K562 (cell line): ENCODE measurements around the gene SLC25A17. TPM values are rescaled to one million over a fixed set of nuclear protein-coding genes. Genes with fewer than 3 reads are reported as not detected.

Source experiments
- ATAC-seq: fragments of 200-7000 bp; cut with Tn5 transposase; 3 replicates; pipeline ENCODE4 v1.9.1; 2020; ENCODE audit warnings: moderate library complexity
- BruUV-seq: library from RNA; stranded (reverse); fragments of 400-500 nt; replicated peaks from 2 replicates; lab custom pipeline; 2021; lab: Mats Ljungman, UMichigan
- CTCF ChIA-PET: fragments of 300-600 bp; formaldehyde crosslinking; extraction: SDS; loops from one replicate; lab custom pipeline; 2021; ENCODE audit warnings: low intra/inter-chr PET ratio; lab: Yijun Ruan, JAX
- POLR2A ChIA-PET: fragments of 300-600, 350-650 bp; sonication (Branson Sonifier 250); formaldehyde crosslinking; extraction: SDS; loops from one replicate; lab custom pipeline; 2021; ENCODE audit warnings: antibody characterized with exemption, inconsistent platforms; lab: Yijun Ruan, JAX
- DNase-seq, 4 experiments: peaks; one replicate each; pipeline versions ENCODE4 v3.0.0 to v3.0.0-alpha.2; 2011 to 2018; ENCODE audit warnings: low spot score in 3 of 4, mixed read lengths in 3 of 4; ENCODE audit errors: extremely low read depth in 1 of 4
- FAIRE-seq: peaks from 2 replicates; lab custom pipeline; 2011; peaks lifted over from hg19 to GRCh38; lab: Jason Lieb, UNC
- H2AFZ ChIP-seq: 2 replicates; pipeline ENCODE4 v1.6.0; 2011; ENCODE audit warnings: low read depth, low read length, control low read depth, inconsistent platforms
- H3K27ac ChIP-seq: fragments of 200-600 bp; 3 replicates; pipeline ENCODE4 v1.8.0; 2011; ENCODE audit warnings: low read depth, mild to moderate bottlenecking, control low read depth, inconsistent platforms, low read length, moderate library complexity, mixed read lengths; ENCODE audit errors: extremely low read depth
- H3K27me3 ChIP-seq, 2 experiments: fragments of 300-600 bp in 1 of 2; 2 replicates in 1 of 2; 3 replicates in 1 of 2; pipeline versions ENCODE4 v1.6.0 to v1.8.0; 2011; ENCODE audit warnings: inconsistent platforms in 2 of 2, low read length in 2 of 2, mild to moderate bottlenecking in 1 of 2, mixed read lengths in 1 of 2, moderate library complexity in 1 of 2; ENCODE audit not compliant: control insufficient read depth in 2 of 2, insufficient read depth in 2 of 2
- H3K36me3 ChIP-seq: fragments of 300-600 bp; 3 replicates; pipeline ENCODE4 v1.8.0; 2011; ENCODE audit warnings: mild to moderate bottlenecking, low read length, inconsistent platforms; ENCODE audit not compliant: control insufficient read depth, insufficient read depth
- H3K4me1 ChIP-seq, 2 experiments: fragments of 200-600 bp in 1 of 2; replicated peaks in 1 of 2; 2 replicates in 1 of 2; 3 replicates in 1 of 2; pipeline versions ENCODE4 v1.5.1 to v1.8.0; 2011; ENCODE audit warnings: inconsistent platforms in 2 of 2, low read length in 2 of 2, mild to moderate bottlenecking in 1 of 2, mixed read lengths in 1 of 2, moderate library complexity in 1 of 2; ENCODE audit not compliant: control insufficient read depth in 2 of 2, insufficient read depth in 2 of 2
- H3K4me2 ChIP-seq: 2 replicates; pipeline ENCODE4 v1.6.1; 2011; ENCODE audit warnings: low read length, control low read depth, inconsistent platforms, mixed read lengths; ENCODE audit not compliant: insufficient read depth
- H3K4me3 ChIP-seq: fragments of 200-600 bp; sonication (generic), shearing (Covaris generic); 2 replicates; pipeline ENCODE4 v1.5.1; 2016; ENCODE audit warnings: control low read depth, inconsistent platforms
- H3K79me2 ChIP-seq: fragments of 200-600 bp; 3 replicates; pipeline ENCODE4 v1.8.0; 2011; ENCODE audit warnings: low read length, inconsistent platforms; ENCODE audit not compliant: control insufficient read depth, insufficient read depth
- H3K9ac ChIP-seq, 2 experiments: 2 replicates each; pipeline versions ENCODE4 v1.6.0 to v1.6.1; 2011; ENCODE audit warnings: low read depth in 2 of 2, low read length in 2 of 2, control low read depth in 1 of 2, inconsistent platforms in 1 of 2, mild to moderate bottlenecking in 1 of 2, mixed read lengths in 1 of 2; ENCODE audit not compliant: insufficient read depth in 1 of 2
- H3K9me1 ChIP-seq: one replicate; pipeline ENCODE4 v1.6.0; 2011; ENCODE audit warnings: inconsistent platforms, mild to moderate bottlenecking, low read length, moderate library complexity; ENCODE audit not compliant: control insufficient read depth, insufficient read depth
- H3K9me3 ChIP-seq: replicated peaks from 2 replicates; pipeline ENCODE4 v1.5.1; 2011; ENCODE audit warnings: low read depth, low read length, inconsistent platforms; ENCODE audit not compliant: control insufficient read depth, insufficient read depth
- H4K20me1 ChIP-seq: replicated peaks from 2 replicates; pipeline ENCODE4 v1.6.1; 2011; ENCODE audit warnings: low read length, inconsistent platforms, mixed read lengths; ENCODE audit not compliant: control insufficient read depth, insufficient read depth
- DNMT1 ChIP-seq: fragments of 450-650 bp; IDR thresholded peaks from 2 replicates; pipeline ENCODE4 v1.6.1; 2016; ENCODE audit warnings: antibody characterized with exemption, mild to moderate bottlenecking
- FOXK1 ChIP-seq: sonication (generic); formaldehyde crosslinking; IDR thresholded peaks from 2 replicates; pipeline ENCODE4 v1.8.0; 2022; ENCODE audit warnings: missing genetic modification reagents, mild to moderate bottlenecking, borderline replicate concordance
- GABPA ChIP-seq: fragments of 200-800 bp; sonication (Bioruptor generic); conservative IDR thresholded peaks from 2 replicates; pipeline ENCODE4 v1.6.1; 2016; ENCODE audit warnings: low read depth, missing genetic modification characterization, missing compliant biosample characterization
- MTF1 ChIP-seq: fragments of 250-450 bp; sonication (Bioruptor Pico); IDR thresholded peaks from 2 replicates; pipeline ENCODE4 v1.9.0; 2021; ENCODE audit warnings: moderate library complexity, mild to moderate bottlenecking, inconsistent platforms, borderline replicate concordance
- ZBTB8A ChIP-seq: fragments of 450-650 bp; IDR thresholded peaks from 2 replicates; pipeline ENCODE4 v1.6.1; 2018; ENCODE audit warnings: mild to moderate bottlenecking, moderate library complexity; ENCODE audit not compliant: partially characterized antibody
- in situ Hi-C: fragments of 300-500 bp; cut with MboI; formaldehyde crosslinking; loops from 4 replicates; pipeline ENCODE4 v1.15.0; 2018; ENCODE audit warnings: inconsistent platforms, mixed read lengths
- intact Hi-C: fragments of 100-400 bp; cut with micrococcal nuclease; formaldehyde crosslinking; loops from 2 replicates; pipeline ENCODE4 v1.14.2; 2022
- polyA plus RNA-seq, 8 experiments: library from polyadenylated mRNA; depleted of rRNA in 4 of 8; stranded (reverse) in 5 of 8; unstranded in 3 of 8; fragments of >200 nt; fragmentation: Nextera tagmentation in 2 of 8; fragmentation: Illumina TruSeq in 1 of 8; extraction: Ambion mirVana in 2 of 8; extraction: Trizol in 1 of 8; gene quantifications; 2 replicates each; pipeline versions ENCODE4 v1.2.1 to v1.2.3, GENCODE V29; 2011 to 2014; ENCODE audit warnings: inconsistent platforms in 1 of 8, missing spikeins in 1 of 8
- total RNA-seq, 7 experiments: library from RNA; depleted of rRNA in 6 of 7; stranded (reverse); fragments of >200 nt in 6 of 7; fragmentation: Illumina TruSeq in 2 of 7; extraction: Trizol in 2 of 7; gene quantifications; 2 replicates each; pipeline versions ENCODE4 v1.2.1 to v1.2.3, GENCODE V29; 2011 to 2021; ENCODE audit warnings: low replicate concordance in 1 of 7
- TF ChIP-seq, protein P1 (sequence below), 2 experiments: fragments of 450-650 bp; conservative IDR thresholded peaks; 2 replicates each; pipeline ENCODE4 v1.6.1; 2017; ENCODE audit warnings: mild to moderate bottlenecking in 2 of 2, moderate library complexity in 2 of 2
- TF ChIP-seq, protein P2 (sequence below): fragments of 450-650 bp; IDR thresholded peaks from 2 replicates; pipeline ENCODE4 v1.6.1; 2016; ENCODE audit warnings: borderline replicate concordance

The SLC25A17 gene
- total and polyA plus RNA-seq, 9 of the 15 experiments (the other 6 are each of a cell fraction or from before 2014, with no cell fraction given) = 32.6 to 136 (median 56.2) TPM

DNA sequence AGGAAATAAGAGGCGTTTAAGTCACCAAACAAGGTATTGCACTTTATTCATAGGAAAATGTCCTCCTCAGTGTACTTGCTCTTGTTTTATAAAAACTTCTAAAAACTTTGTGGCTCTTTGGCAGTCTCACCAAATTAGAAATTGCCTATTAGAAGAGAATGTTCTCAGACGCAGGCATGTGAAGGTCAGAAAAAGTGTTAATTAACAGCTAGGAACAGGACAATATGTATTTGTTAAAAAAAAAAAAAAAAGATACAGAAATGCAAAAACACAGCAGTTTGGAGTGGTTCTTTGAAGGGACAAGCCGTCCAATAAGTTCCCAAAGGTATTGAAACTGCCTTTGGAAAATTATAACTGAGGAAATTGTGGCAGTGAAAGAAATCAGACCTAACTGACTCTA, 67.9 kb downstream of the SLC25A17 start (continued):
- TF ChIP-seq, protein P1, sequence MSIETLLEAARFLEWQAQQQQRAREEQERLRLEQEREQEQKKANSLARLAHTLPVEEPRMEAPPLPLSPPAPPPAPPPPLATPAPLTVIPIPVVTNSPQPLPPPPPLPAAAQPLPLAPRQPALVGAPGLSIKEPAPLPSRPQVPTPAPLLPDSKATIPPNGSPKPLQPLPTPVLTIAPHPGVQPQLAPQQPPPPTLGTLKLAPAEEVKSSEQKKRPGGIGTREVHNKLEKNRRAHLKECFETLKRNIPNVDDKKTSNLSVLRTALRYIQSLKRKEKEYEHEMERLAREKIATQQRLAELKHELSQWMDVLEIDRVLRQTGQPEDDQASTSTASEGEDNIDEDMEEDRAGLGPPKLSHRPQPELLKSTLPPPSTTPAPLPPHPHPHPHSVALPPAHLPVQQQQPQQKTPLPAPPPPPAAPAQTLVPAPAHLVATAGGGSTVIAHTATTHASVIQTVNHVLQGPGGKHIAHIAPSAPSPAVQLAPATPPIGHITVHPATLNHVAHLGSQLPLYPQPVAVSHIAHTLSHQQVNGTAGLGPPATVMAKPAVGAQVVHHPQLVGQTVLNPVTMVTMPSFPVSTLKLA (conservative IDR thresholded peaks at IDR 0.05) = no peak
- no peak for TF ChIP-seq FOXK1 (CRISPR knock-in tag)
- no peak for TF ChIP-seq GABPA

DNA sequence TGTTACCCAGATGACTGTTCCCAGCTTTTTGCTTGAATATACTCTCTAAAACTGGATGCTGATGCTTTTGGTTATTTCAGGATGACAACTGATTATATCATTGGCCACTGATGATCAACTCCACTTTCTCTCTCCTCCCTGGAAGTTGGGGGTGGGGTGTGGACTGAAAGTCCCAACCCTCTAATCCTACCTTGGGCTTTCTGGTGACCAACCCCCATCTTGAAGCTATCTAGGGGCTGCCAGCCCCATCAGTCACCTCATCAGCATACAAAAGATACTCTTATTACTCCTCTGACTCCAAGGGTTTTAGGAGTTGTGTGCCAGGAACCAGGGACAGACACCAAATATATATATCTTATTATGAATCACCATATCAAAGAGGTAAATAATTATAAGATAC, 69.3 kb downstream of the SLC25A17 start:
- H3K4me3 ChIP-seq = no peak overlapping the region
- no peak overlapping the region for H2AFZ ChIP-seq
- no peaks in the 10 kb centered on the region for H3K36me3 ChIP-seq
- H3K4me2 ChIP-seq = no peak overlapping the region
- peaks cover 5% of the 10 kb centered on the region for H3K9me3 ChIP-seq
- ATAC-seq (no peak), FAIRE-seq (no peak), DNase-seq (no peak)
- TF ChIP-seq, protein P2, sequence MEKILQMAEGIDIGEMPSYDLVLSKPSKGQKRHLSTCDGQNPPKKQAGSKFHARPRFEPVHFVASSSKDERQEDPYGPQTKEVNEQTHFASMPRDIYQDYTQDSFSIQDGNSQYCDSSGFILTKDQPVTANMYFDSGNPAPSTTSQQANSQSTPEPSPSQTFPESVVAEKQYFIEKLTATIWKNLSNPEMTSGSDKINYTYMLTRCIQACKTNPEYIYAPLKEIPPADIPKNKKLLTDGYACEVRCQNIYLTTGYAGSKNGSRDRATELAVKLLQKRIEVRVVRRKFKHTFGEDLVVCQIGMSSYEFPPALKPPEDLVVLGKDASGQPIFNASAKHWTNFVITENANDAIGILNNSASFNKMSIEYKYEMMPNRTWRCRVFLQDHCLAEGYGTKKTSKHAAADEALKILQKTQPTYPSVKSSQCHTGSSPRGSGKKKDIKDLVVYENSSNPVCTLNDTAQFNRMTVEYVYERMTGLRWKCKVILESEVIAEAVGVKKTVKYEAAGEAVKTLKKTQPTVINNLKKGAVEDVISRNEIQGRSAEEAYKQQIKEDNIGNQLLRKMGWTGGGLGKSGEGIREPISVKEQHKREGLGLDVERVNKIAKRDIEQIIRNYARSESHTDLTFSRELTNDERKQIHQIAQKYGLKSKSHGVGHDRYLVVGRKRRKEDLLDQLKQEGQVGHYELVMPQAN = no peak
- TF ChIP-seq ZBTB8A = no peak
- no peak for TF ChIP-seq DNMT1
- TF ChIP-seq MTF1 (CRISPR knock-in tag) = no peak
- H3K4me1 ChIP-seq = peaks cover 0 to 3% of the 10 kb centered on the region in 2 experiments; a peak in 2 of 5 replicates
- no TSS peak for BruUV-seq
- H3K9ac ChIP-seq = no peak overlapping the region
- no peak overlapping the region for H3K27ac ChIP-seq
- no peaks in the 10 kb centered on the region for H4K20me1 ChIP-seq
- intact Hi-C loops = no loop called here
- in situ Hi-C loops = loop anchor here (10.0 kb wide), 1 partner anchor 65 kb away; no protein-coding TSS in a partner anchor
- H3K79me2 ChIP-seq = no peaks in the 10 kb centered on the region
- H3K27me3 ChIP-seq = peaks cover 3 to 20% of the 10 kb centered on the region in 2 experiments; a peak in 3 of 5 replicates
- POLR2A ChIA-PET = no interaction called here
- H3K9me1 ChIP-seq = no peaks in the 10 kb centered on the region
- CTCF ChIA-PET = no interaction called here
